ENCODE data around the gene TMTC4.

DNA sequence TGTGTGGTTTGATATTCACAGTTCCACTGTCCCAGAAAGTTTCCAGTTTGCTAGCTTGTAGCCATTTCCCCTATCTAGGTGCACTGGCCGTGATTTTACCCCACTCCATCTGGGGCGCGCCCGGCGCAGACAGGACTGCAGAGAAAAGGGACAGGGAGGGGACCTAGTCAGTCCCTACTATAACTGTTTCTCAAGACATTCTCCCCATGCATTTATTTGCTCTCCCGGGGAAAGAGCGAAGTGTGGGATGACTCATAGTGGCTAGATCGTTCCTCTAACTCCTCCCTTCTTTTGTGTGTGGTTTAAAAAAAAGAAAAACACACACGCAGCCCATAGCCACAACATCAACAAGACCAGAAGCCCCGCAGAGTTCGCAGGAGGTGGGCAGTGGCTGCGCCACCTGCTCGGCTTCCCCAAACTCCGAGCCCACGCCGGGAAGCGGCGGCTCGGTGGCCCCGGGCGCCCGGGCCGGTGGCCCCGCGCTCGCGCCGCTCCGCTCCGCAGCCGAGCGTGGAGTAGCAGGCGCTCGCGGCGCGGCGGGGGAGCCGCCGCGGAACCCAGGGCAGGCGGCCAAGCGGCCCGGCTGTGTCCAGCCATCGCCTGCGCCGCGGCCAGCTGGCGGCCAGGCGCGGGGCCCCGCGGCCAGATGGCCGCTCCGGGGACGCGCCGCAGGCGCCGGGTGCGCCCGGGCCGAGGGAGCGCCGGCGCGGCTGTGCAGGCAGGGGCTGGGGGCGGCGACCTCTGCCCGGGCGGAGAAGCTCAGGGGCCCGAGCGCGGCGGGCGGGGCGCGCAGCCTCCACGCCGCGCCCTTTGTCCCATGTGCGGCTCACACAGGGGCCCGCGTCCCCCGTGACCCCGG is 653 bp downstream of the TMTC4 start:
- TF ChIP-seq, protein P1, sequence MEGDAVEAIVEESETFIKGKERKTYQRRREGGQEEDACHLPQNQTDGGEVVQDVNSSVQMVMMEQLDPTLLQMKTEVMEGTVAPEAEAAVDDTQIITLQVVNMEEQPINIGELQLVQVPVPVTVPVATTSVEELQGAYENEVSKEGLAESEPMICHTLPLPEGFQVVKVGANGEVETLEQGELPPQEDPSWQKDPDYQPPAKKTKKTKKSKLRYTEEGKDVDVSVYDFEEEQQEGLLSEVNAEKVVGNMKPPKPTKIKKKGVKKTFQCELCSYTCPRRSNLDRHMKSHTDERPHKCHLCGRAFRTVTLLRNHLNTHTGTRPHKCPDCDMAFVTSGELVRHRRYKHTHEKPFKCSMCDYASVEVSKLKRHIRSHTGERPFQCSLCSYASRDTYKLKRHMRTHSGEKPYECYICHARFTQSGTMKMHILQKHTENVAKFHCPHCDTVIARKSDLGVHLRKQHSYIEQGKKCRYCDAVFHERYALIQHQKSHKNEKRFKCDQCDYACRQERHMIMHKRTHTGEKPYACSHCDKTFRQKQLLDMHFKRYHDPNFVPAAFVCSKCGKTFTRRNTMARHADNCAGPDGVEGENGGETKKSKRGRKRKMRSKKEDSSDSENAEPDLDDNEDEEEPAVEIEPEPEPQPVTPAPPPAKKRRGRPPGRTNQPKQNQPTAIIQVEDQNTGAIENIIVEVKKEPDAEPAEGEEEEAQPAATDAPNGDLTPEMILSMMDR (IDR thresholded peaks at IDR 0.05): no peak
- TF ChIP-seq POLR2A (IDR thresholded peaks at IDR 0.05): peak; percentile 18 to 30
